NCI-H2196 treated with DMSO at 0.1 percent for 48 hours (cell line): ENCODE data around the gene IFT80.

ENCODE experiments used
- DNase-seq: peaks from one replicate; lab custom pipeline; 2025; ENCODE audit not compliant: unreplicated experiment; lab: John Stamatoyannopoulos, UW

IFT80 gene

GRCh38 chr3:160401291-160402095 lies 2.5 kb upstream of the IFT80 start:
- DNase-seq = no peak

GRCh38 chr3:160400702-160401150 lies 1.7 kb upstream of the IFT80 start:
- DNase-seq = no peak

GRCh38 chr3:160400030-160400701 lies 1.1 kb upstream of the IFT80 start:
- DNase-seq = no peak

GRCh38 chr3:160398820-160399124 lies 253 bp downstream of the IFT80 start:
- DNase-seq = no peak

GRCh38 chr3:160395297-160395696 lies 3.7 kb downstream of the IFT80 start:
- DNase-seq = peak; percentile 74

GRCh38 chr3:160394009-160394392 lies 5.0 kb downstream of the IFT80 start:
- DNase-seq = no peak

GRCh38 chr3:160393346-160394008 lies 5.5 kb downstream of the IFT80 start:
- no peak for DNase-seq

- no peak for DNase-seq
Observed at GRCh38 chr3:160392798-160393197, 6.2 kb downstream of the IFT80 start.

GRCh38 chr3:160390565-160391138 lies 8.4 kb downstream of the IFT80 start:
- DNase-seq = no peak

- DNase-seq = no peak
Observed at GRCh38 chr3:160384639-160385318, 14.2 kb downstream of the IFT80 start.

- DNase-seq = no peak
Observed at GRCh38 chr3:160381470-160381869, 17.6 kb downstream of the IFT80 start.

- no peak for DNase-seq
Observed at GRCh38 chr3:160379628-160380214, 19.3 kb downstream of the IFT80 start.

GRCh38 chr3:160378331-160379109 lies 20.5 kb downstream of the IFT80 start:
- DNase-seq = no peak

- no peak for DNase-seq
Observed at GRCh38 chr3:160376681-160377080, 22.3 kb downstream of the IFT80 start.

- no peak for DNase-seq
Observed at GRCh38 chr3:160374925-160375324, 24.1 kb downstream of the IFT80 start.

GRCh38 chr3:160374472-160374871 lies 24.6 kb downstream of the IFT80 start:
- no peak for DNase-seq

- no peak for DNase-seq
Observed at GRCh38 chr3:160373655-160374054, 25.4 kb downstream of the IFT80 start.

- no peak for DNase-seq
Observed at GRCh38 chr3:160372780-160373179, 26.2 kb downstream of the IFT80 start.

- no peak for DNase-seq
Observed at GRCh38 chr3:160370987-160371857, 27.8 kb downstream of the IFT80 start.
